Measurements from ENCODE around the gene EFEMP1.

- TF ChIP-seq POLR2A (IDR thresholded peaks at IDR 0.05; ENCODE audit: low read length), result no peak
- TF ChIP-seq GATA1 (IDR thresholded peaks at IDR 0.05; ENCODE audit: low read depth, low read length), result no peak
Observed at GRCh38 chr2:55961318-55961911, 37.8 kb upstream of the EFEMP1 start.

Data from erythroblast (primary cell).